GM23338 (cell line): Measurements from ENCODE around the gene CHST11. TPM values are rescaled to one million over a fixed set of nuclear protein-coding genes. Genes with fewer than 3 reads are reported as not detected.

ENCODE experiments used
- ATAC-seq: fragments of 200-7000 bp; cut with Tn5 transposase; 3 replicates; pipeline ENCODE4 v1.9.1; 2020
- DNase-seq: peaks from one replicate; pipeline ENCODE4 v3.0.0-alpha.2; 2015; ENCODE audit warnings: low spot score
- H2AFZ ChIP-seq: fragments of 200-600 bp; sonication (generic); 2 replicates; pipeline ENCODE4 v1.8.0; 2016; ENCODE audit warnings: antibody characterized with exemption, mild to moderate bottlenecking, moderate library complexity
- H3F3A ChIP-seq: fragments of 200-600 bp; sonication (generic); replicated peaks from 2 replicates; pipeline ENCODE4 v1.8.0; 2017; ENCODE audit warnings: antibody characterized with exemption, mixed run types, low read depth
- H3K27ac ChIP-seq: fragments of 200-600 bp; sonication (generic); 2 replicates; pipeline ENCODE4 v1.6.1; 2016; ENCODE audit warnings: low read depth
- H3K27me3 ChIP-seq: fragments of 200-600 bp; sonication (generic); 2 replicates; pipeline ENCODE4 v1.8.0; 2016; ENCODE audit warnings: mild to moderate bottlenecking, mixed run types, moderate library complexity; ENCODE audit not compliant: insufficient read depth
- H3K36me3 ChIP-seq: fragments of 200-600 bp; sonication (generic); 2 replicates; pipeline ENCODE4 v1.8.0; 2016; ENCODE audit warnings: mild to moderate bottlenecking; ENCODE audit not compliant: insufficient read depth
- H3K4me1 ChIP-seq: fragments of 200-600 bp; sonication (generic); 2 replicates; pipeline ENCODE4 v1.8.0; 2016; ENCODE audit warnings: mild to moderate bottlenecking, moderate library complexity; ENCODE audit not compliant: insufficient read depth
- H3K4me2 ChIP-seq: fragments of 200-600 bp; sonication (generic); 2 replicates; pipeline ENCODE4 v1.7.1; 2017; ENCODE audit warnings: mixed run types
- H3K4me3 ChIP-seq: fragments of 200-600 bp; sonication (generic); 2 replicates; pipeline ENCODE4 v1.6.1; 2016; ENCODE audit warnings: mixed run types
- H3K79me2 ChIP-seq: fragments of 200-600 bp; sonication (generic); replicated peaks from 2 replicates; pipeline ENCODE4 v1.8.0; 2017; ENCODE audit warnings: mild to moderate bottlenecking; ENCODE audit not compliant: insufficient read depth
- H3K9me2 ChIP-seq: fragments of 200-600 bp; sonication (generic); 2 replicates; pipeline ENCODE4 v1.8.0; 2017; ENCODE audit not compliant: insufficient read depth
- H4K20me1 ChIP-seq: fragments of 200-600 bp; sonication (generic); replicated peaks from 2 replicates; pipeline ENCODE4 v1.8.0; 2017; ENCODE audit warnings: mild to moderate bottlenecking; ENCODE audit not compliant: insufficient read depth
- H3K27ac Mint-ChIP-seq: 2 replicates; pipeline ENCODE4 v1.8.0; 2020; ENCODE audit warnings: inconsistent platforms, mild to moderate bottlenecking, moderate library complexity, mixed read lengths
- H3K27me3 Mint-ChIP-seq: 3 replicates; pipeline ENCODE4 v1.8.0; 2022; ENCODE audit warnings: low read depth, mild to moderate bottlenecking, moderate library complexity, mixed read lengths, inconsistent platforms; ENCODE audit not compliant: insufficient read depth, poor library complexity
- H3K36me3 Mint-ChIP-seq: 3 replicates; pipeline ENCODE4 v1.8.0; 2021; ENCODE audit warnings: low read depth, mild to moderate bottlenecking, inconsistent platforms, moderate library complexity, mixed read lengths
- H3K4me1 Mint-ChIP-seq: 3 replicates; pipeline ENCODE4 v1.8.0; 2020; ENCODE audit warnings: mild to moderate bottlenecking, inconsistent platforms, mixed read lengths
- H3K4me3 Mint-ChIP-seq: 3 replicates; pipeline ENCODE4 v1.8.0; 2021; ENCODE audit warnings: moderate library complexity, mild to moderate bottlenecking, inconsistent platforms, mixed read lengths
- H3K9me3 Mint-ChIP-seq: 3 replicates; pipeline ENCODE4 v1.8.0; 2020; ENCODE audit warnings: moderate library complexity, mild to moderate bottlenecking, inconsistent platforms, mixed read lengths
- CREB1 ChIP-seq: fragments of 250-450 bp; sonication (Bioruptor Pico); IDR thresholded peaks from 2 replicates; pipeline ENCODE4 v1.5.0; 2020; ENCODE audit warnings: low read depth, mild to moderate bottlenecking, moderate library complexity
- EZH2 ChIP-seq: fragments of 200-600 bp; sonication (generic); IDR thresholded peaks from one replicate; pipeline ENCODE4 v1.8.0; 2017; ENCODE audit warnings: antibody characterized with exemption, mild to moderate bottlenecking, low read depth; ENCODE audit not compliant: unreplicated experiment
- EZH2phosphoT487 ChIP-seq: fragments of 200-600 bp; sonication (generic); IDR thresholded peaks from one replicate; pipeline ENCODE4 v1.8.1; 2018; ENCODE audit warnings: antibody characterized with exemption; ENCODE audit not compliant: unreplicated experiment
- JUNB ChIP-seq: IDR thresholded peaks from one replicate; pipeline ENCODE4 v1.6.1; 2016; ENCODE audit warnings: antibody characterized with exemption; ENCODE audit not compliant: unreplicated experiment
- NANOG ChIP-seq: IDR thresholded peaks from 2 replicates; pipeline ENCODE4 v1.6.1; 2016; ENCODE audit warnings: antibody characterized with exemption, borderline replicate concordance
- POLR2AphosphoS5 ChIP-seq: IDR thresholded peaks from 2 replicates; pipeline ENCODE4 v1.6.1; 2016; ENCODE audit warnings: antibody characterized with exemption, low read depth
- STAT1 ChIP-seq: IDR thresholded peaks from one replicate; pipeline ENCODE4 v1.6.1; 2016; ENCODE audit warnings: antibody characterized with exemption; ENCODE audit not compliant: unreplicated experiment
- ZNF114 ChIP-seq: fragments of 250-450 bp; sonication (Bioruptor Pico); IDR thresholded peaks from 2 replicates; pipeline ENCODE4 v1.5.0; 2020; ENCODE audit warnings: mild to moderate bottlenecking, moderate library complexity
- ZNF331 ChIP-seq: fragments of 250-450 bp; sonication (Bioruptor Pico); IDR thresholded peaks from 2 replicates; pipeline ENCODE4 v1.5.0; 2020; ENCODE audit warnings: low read depth, mild to moderate bottlenecking, moderate library complexity
- polyA plus RNA-seq: library from polyadenylated mRNA; unstranded; fragments of >200 nt; fragmentation: Nextera tagmentation; extraction: Ambion mirVana; gene quantifications from 2 replicates; pipeline ENCODE4 v1.2.1, GENCODE V29; 2016
- total RNA-seq: library from RNA; depleted of rRNA; stranded (reverse); fragments of >200 nt; shearing (Covaris generic); gene quantifications from 2 replicates; pipeline ENCODE4 v1.2.3, GENCODE V29; 2014
- TF ChIP-seq, protein P1 (sequence below): IDR thresholded peaks from 2 replicates; pipeline ENCODE4 v1.6.1; 2016; ENCODE audit warnings: antibody characterized with exemption
- TF ChIP-seq, protein P2 (sequence below): fragments of 250-450 bp; sonication (Bioruptor Pico); IDR thresholded peaks from 2 replicates; pipeline ENCODE4 v1.5.0; 2020; ENCODE audit warnings: mild to moderate bottlenecking, moderate library complexity
- TF ChIP-seq, protein P3 (sequence below), 2 experiments: fragments of 200-600 bp in 1 of 2; sonication (generic) in 1 of 2; conservative IDR thresholded peaks; 2 replicates each; pipeline versions ENCODE4 v1.5.1 to v1.6.1; 2016 to 2017; ENCODE audit warnings: antibody characterized with exemption in 2 of 2, low read depth in 2 of 2, mild to moderate bottlenecking in 2 of 2, moderate library complexity in 1 of 2
- TF ChIP-seq, protein P4 (sequence below): IDR thresholded peaks from one replicate; pipeline ENCODE4 v1.6.1; 2018; ENCODE audit warnings: antibody characterized with exemption; ENCODE audit not compliant: unreplicated experiment

Gene CHST11
- total and polyA plus RNA-seq, 2 experiments from 2014 or later = 7.7 to 25.7 TPM

DNA sequence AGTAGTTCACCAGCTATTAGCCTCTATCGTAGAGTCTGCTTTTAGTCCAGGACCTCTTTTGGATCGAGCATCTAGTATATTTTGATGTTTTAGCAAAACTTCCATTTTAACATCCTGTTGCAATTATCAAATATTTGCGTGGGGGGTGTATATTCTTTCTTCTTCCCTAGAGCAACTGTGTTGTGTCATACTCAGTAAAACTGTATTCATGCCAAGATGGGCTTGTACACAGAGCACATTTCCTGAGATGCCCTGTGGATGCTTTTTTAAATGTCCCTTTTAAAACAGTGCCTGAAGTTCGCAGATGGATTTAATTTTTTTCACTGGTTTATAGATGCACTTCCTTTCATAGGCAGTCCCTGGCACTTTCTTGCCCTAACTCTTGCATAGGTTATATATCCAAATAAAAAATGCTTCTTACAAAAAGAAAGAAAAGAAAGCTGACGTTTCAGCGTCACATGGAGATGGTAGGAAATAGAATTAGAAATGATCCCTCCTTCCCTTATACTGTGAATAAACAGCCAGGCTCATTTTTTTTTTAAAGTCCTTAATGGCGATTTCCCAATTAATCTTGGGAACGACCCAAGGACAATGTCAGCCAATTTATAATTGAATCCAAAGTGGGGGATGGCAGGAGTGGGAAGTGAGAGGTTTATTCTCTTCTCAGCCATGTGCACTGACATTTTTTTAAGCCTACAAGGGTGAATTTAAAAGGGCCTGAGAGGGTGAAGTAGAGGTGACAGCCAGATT is 254.4 kb downstream of the CHST11 start:
- Mint-ChIP-seq H3K36me3 (no peaks in the 10 kb centered on the region), H3K4me1 (peaks cover 59% of the 10 kb centered on the region), H3K9me3 (no peaks in the 10 kb centered on the region), H3K27me3 (peaks cover 9% of the 10 kb centered on the region), H3K27ac (no peak overlapping the region), H3K4me3 (no peak overlapping the region)
- Histone ChIP-seq H3K27ac (no peak overlapping the region), H3K36me3 (no peaks in the 10 kb centered on the region), H3K9me2 (no peaks in the 10 kb centered on the region), H3K27me3 (no peaks in the 10 kb centered on the region), H3K4me1 (peaks cover 35% of the 10 kb centered on the region), H4K20me1 (no peaks in the 10 kb centered on the region), H3K79me2 (no peaks in the 10 kb centered on the region), H3F3A (no peaks in the 10 kb centered on the region), H2AFZ (no peak overlapping the region), H3K4me3 (no peak overlapping the region), H3K4me2 (no peak overlapping the region)
- DNase-seq = no peak
- no peak for TF ChIP-seq CREB1 (CRISPR knock-in tag)
- TF ChIP-seq, protein P1, sequence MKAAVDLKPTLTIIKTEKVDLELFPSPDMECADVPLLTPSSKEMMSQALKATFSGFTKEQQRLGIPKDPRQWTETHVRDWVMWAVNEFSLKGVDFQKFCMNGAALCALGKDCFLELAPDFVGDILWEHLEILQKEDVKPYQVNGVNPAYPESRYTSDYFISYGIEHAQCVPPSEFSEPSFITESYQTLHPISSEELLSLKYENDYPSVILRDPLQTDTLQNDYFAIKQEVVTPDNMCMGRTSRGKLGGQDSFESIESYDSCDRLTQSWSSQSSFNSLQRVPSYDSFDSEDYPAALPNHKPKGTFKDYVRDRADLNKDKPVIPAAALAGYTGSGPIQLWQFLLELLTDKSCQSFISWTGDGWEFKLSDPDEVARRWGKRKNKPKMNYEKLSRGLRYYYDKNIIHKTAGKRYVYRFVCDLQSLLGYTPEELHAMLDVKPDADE = no peak
- TF ChIP-seq JUNB = no peak
- TF ChIP-seq, protein P2, sequence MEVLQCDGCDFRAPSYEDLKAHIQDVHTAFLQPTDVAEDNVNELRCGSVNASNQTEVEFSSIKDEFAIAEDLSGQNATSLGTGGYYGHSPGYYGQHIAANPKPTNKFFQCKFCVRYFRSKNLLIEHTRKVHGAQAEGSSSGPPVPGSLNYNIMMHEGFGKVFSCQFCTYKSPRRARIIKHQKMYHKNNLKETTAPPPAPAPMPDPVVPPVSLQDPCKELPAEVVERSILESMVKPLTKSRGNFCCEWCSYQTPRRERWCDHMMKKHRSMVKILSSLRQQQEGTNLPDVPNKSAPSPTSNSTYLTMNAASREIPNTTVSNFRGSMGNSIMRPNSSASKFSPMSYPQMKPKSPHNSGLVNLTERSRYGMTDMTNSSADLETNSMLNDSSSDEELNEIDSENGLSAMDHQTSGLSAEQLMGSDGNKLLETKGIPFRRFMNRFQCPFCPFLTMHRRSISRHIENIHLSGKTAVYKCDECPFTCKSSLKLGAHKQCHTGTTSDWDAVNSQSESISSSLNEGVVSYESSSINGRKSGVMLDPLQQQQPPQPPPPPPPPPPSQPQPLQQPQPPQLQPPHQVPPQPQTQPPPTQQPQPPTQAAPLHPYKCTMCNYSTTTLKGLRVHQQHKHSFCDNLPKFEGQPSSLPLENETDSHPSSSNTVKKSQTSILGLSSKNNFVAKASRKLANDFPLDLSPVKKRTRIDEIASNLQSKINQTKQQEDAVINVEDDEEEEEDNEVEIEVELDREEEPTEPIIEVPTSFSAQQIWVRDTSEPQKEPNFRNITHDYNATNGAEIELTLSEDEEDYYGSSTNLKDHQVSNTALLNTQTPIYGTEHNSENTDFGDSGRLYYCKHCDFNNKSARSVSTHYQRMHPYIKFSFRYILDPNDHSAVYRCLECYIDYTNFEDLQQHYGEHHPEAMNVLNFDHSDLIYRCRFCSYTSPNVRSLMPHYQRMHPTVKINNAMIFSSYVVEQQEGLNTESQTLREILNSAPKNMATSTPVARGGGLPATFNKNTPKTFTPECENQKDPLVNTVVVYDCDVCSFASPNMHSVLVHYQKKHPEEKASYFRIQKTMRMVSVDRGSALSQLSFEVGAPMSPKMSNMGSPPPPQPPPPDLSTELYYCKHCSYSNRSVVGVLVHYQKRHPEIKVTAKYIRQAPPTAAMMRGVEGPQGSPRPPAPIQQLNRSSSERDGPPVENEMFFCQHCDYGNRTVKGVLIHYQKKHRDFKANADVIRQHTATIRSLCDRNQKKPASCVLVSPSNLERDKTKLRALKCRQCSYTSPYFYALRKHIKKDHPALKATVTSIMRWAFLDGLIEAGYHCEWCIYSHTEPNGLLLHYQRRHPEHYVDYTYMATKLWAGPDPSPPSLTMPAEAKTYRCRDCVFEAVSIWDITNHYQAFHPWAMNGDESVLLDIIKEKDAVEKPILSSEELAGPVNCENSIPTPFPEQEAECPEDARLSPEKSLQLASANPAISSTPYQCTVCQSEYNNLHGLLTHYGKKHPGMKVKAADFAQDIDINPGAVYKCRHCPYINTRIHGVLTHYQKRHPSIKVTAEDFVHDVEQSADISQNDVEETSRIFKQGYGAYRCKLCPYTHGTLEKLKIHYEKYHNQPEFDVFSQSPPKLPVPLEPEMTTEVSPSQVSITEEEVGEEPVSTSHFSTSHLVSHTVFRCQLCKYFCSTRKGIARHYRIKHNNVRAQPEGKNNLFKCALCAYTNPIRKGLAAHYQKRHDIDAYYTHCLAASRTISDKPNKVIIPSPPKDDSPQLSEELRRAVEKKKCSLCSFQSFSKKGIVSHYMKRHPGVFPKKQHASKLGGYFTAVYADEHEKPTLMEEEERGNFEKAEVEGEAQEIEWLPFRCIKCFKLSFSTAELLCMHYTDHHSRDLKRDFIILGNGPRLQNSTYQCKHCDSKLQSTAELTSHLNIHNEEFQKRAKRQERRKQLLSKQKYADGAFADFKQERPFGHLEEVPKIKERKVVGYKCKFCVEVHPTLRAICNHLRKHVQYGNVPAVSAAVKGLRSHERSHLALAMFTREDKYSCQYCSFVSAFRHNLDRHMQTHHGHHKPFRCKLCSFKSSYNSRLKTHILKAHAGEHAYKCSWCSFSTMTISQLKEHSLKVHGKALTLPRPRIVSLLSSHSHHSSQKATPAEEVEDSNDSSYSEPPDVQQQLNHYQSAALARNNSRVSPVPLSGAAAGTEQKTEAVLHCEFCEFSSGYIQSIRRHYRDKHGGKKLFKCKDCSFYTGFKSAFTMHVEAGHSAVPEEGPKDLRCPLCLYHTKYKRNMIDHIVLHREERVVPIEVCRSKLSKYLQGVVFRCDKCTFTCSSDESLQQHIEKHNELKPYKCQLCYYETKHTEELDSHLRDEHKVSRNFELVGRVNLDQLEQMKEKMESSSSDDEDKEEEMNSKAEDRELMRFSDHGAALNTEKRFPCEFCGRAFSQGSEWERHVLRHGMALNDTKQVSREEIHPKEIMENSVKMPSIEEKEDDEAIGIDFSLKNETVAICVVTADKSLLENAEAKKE (CRISPR knock-in tag) = no peak
- TF ChIP-seq, protein P3, sequence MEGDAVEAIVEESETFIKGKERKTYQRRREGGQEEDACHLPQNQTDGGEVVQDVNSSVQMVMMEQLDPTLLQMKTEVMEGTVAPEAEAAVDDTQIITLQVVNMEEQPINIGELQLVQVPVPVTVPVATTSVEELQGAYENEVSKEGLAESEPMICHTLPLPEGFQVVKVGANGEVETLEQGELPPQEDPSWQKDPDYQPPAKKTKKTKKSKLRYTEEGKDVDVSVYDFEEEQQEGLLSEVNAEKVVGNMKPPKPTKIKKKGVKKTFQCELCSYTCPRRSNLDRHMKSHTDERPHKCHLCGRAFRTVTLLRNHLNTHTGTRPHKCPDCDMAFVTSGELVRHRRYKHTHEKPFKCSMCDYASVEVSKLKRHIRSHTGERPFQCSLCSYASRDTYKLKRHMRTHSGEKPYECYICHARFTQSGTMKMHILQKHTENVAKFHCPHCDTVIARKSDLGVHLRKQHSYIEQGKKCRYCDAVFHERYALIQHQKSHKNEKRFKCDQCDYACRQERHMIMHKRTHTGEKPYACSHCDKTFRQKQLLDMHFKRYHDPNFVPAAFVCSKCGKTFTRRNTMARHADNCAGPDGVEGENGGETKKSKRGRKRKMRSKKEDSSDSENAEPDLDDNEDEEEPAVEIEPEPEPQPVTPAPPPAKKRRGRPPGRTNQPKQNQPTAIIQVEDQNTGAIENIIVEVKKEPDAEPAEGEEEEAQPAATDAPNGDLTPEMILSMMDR (conservative IDR thresholded peaks at IDR 0.05; ENCODE audit: low read depth in 2 of 2) = no peak
- no peak for TF ChIP-seq ZNF114 (CRISPR knock-in tag)
- no peak for TF ChIP-seq ZNF331
- TF ChIP-seq EZH2 = no peak
- no peak for TF ChIP-seq STAT1
- TF ChIP-seq EZH2phosphoT487 = no peak
- TF ChIP-seq, protein P4, sequence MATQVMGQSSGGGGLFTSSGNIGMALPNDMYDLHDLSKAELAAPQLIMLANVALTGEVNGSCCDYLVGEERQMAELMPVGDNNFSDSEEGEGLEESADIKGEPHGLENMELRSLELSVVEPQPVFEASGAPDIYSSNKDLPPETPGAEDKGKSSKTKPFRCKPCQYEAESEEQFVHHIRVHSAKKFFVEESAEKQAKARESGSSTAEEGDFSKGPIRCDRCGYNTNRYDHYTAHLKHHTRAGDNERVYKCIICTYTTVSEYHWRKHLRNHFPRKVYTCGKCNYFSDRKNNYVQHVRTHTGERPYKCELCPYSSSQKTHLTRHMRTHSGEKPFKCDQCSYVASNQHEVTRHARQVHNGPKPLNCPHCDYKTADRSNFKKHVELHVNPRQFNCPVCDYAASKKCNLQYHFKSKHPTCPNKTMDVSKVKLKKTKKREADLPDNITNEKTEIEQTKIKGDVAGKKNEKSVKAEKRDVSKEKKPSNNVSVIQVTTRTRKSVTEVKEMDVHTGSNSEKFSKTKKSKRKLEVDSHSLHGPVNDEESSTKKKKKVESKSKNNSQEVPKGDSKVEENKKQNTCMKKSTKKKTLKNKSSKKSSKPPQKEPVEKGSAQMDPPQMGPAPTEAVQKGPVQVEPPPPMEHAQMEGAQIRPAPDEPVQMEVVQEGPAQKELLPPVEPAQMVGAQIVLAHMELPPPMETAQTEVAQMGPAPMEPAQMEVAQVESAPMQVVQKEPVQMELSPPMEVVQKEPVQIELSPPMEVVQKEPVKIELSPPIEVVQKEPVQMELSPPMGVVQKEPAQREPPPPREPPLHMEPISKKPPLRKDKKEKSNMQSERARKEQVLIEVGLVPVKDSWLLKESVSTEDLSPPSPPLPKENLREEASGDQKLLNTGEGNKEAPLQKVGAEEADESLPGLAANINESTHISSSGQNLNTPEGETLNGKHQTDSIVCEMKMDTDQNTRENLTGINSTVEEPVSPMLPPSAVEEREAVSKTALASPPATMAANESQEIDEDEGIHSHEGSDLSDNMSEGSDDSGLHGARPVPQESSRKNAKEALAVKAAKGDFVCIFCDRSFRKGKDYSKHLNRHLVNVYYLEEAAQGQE = no peak
- TF ChIP-seq NANOG = no peak
- TF ChIP-seq POLR2AphosphoS5 = no peak
- no peak for ATAC-seq
